SK-N-SH (cell line): ENCODE measurements around the gene NKX2-3.

ENCODE experiments used
- EP300 ChIP-seq, 2 experiments: IDR thresholded peaks; 2 replicates each; pipeline versions ENCODE4 v1.4.0 to v1.6.1; 2012; ENCODE audit warnings: borderline replicate concordance in 1 of 2, low read depth in 1 of 2, low read length in 1 of 2
- TF ChIP-seq, protein P1 (sequence below): IDR thresholded peaks from 2 replicates; pipeline ENCODE4 v1.4.0; 2012; ENCODE audit warnings: low read depth
- TF ChIP-seq, protein P2 (sequence below): fragments of 200-600 bp; sonication (generic); IDR thresholded peaks from 2 replicates; pipeline ENCODE4 v1.6.1; 2017; ENCODE audit warnings: antibody characterized with exemption, mild to moderate bottlenecking, moderate library complexity
- TF ChIP-seq, protein P3 (sequence below): IDR thresholded peaks from 2 replicates; pipeline ENCODE4; 2012
- TF ChIP-seq, protein P4 (sequence below): fragments of 150-350 bp; IDR thresholded peaks from 2 replicates; pipeline ENCODE4 v1.6.1; 2017; ENCODE audit warnings: antibody characterized with exemption, low read length, low read depth, borderline replicate concordance

DNA sequence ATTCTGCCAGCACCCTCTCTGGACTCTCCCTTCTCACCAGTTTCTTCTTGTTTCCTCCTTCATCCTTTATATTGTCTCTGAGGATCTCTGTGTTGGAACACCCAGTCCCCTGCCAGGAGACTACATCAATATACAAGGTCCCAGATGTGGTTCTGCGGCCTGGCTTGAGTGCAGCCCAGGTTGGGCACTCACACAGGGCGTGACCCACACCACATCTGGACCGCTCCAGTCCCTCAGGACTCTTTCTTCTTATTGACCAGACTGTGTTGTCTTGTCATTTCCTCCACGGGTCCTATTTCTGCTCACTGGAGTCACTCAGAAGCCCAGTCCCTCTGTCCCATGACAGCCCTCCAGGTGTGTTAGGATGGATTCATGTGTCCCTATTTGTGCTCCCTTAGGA is 26.0 kb downstream of the NKX2-3 start:
- TF ChIP-seq, protein P1, sequence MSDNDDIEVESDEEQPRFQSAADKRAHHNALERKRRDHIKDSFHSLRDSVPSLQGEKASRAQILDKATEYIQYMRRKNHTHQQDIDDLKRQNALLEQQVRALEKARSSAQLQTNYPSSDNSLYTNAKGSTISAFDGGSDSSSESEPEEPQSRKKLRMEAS = no peak
- TF ChIP-seq, protein P2, sequence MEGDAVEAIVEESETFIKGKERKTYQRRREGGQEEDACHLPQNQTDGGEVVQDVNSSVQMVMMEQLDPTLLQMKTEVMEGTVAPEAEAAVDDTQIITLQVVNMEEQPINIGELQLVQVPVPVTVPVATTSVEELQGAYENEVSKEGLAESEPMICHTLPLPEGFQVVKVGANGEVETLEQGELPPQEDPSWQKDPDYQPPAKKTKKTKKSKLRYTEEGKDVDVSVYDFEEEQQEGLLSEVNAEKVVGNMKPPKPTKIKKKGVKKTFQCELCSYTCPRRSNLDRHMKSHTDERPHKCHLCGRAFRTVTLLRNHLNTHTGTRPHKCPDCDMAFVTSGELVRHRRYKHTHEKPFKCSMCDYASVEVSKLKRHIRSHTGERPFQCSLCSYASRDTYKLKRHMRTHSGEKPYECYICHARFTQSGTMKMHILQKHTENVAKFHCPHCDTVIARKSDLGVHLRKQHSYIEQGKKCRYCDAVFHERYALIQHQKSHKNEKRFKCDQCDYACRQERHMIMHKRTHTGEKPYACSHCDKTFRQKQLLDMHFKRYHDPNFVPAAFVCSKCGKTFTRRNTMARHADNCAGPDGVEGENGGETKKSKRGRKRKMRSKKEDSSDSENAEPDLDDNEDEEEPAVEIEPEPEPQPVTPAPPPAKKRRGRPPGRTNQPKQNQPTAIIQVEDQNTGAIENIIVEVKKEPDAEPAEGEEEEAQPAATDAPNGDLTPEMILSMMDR = no peak
- TF ChIP-seq EP300 (IDR thresholded peaks at IDR 0.05; ENCODE audit: borderline replicate concordance in 1 of 2, low read depth in 1 of 2, low read length in 1 of 2) = no peak
- TF ChIP-seq, protein P3, sequence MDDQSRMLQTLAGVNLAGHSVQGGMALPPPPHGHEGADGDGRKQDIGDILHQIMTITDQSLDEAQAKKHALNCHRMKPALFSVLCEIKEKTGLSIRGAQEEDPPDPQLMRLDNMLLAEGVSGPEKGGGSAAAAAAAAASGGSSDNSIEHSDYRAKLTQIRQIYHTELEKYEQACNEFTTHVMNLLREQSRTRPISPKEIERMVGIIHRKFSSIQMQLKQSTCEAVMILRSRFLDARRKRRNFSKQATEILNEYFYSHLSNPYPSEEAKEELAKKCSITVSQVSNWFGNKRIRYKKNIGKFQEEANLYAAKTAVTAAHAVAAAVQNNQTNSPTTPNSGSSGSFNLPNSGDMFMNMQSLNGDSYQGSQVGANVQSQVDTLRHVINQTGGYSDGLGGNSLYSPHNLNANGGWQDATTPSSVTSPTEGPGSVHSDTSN = no peak
- TF ChIP-seq, protein P4, sequence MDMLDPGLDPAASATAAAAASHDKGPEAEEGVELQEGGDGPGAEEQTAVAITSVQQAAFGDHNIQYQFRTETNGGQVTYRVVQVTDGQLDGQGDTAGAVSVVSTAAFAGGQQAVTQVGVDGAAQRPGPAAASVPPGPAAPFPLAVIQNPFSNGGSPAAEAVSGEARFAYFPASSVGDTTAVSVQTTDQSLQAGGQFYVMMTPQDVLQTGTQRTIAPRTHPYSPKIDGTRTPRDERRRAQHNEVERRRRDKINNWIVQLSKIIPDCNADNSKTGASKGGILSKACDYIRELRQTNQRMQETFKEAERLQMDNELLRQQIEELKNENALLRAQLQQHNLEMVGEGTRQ = no peak
